IMR-90 (cell line): Measurements from ENCODE around the gene PRKAR1A. TPM values are rescaled to one million over a fixed set of nuclear protein-coding genes. Genes with fewer than 3 reads are reported as not detected.

Experiments used
- ATAC-seq: fragments of 200-7000 bp; cut with Tn5 transposase; 2 replicates; pipeline ENCODE4 v1.9.1; 2020; ENCODE audit warnings: low read depth, mild to moderate bottlenecking, moderate library complexity
- BruUV-seq: library from RNA; stranded (reverse); fragments of 400-500 nt; replicated peaks from 2 replicates; lab custom pipeline; 2021; lab: Mats Ljungman, UMichigan
- CTCF ChIA-PET: fragments of 300-600 bp; formaldehyde crosslinking; extraction: SDS; loops from one replicate; lab custom pipeline; 2021; ENCODE audit warnings: antibody characterized with exemption; lab: Yijun Ruan, JAX
- POLR2A ChIA-PET: fragments of 300-600 bp; sonication (Branson Sonifier 250); formaldehyde crosslinking; loops from one replicate; lab custom pipeline; 2022; ENCODE audit warnings: antibody characterized with exemption; ENCODE audit not compliant: unreplicated experiment; lab: Charles Lee
- DNase-seq: peaks from one replicate; pipeline ENCODE4 v3.0.0; 2013
- H2AFZ ChIP-seq: replicated peaks from 2 replicates; pipeline ENCODE3; 2013; ENCODE audit warnings: low read length, mild to moderate bottlenecking; ENCODE audit not compliant: poor library complexity
- H2AK5ac ChIP-seq: 2 replicates; pipeline ENCODE4 v1.6.1; 2013; ENCODE audit warnings: low read depth, low read length, inconsistent platforms
- H2AK9ac ChIP-seq: replicated peaks from 2 replicates; pipeline ENCODE3; 2013; ENCODE audit warnings: mild to moderate bottlenecking, low read depth, low read length, moderate library complexity; ENCODE audit not compliant: poor library complexity
- H2BK120ac ChIP-seq: 2 replicates; pipeline ENCODE4 v1.6.1; 2013; ENCODE audit warnings: low read depth, low read length, inconsistent platforms
- H2BK15ac ChIP-seq: 3 replicates; pipeline ENCODE4 v1.6.1; 2013; ENCODE audit warnings: low read depth, low read length, inconsistent platforms
- H2BK20ac ChIP-seq: 2 replicates; pipeline ENCODE4 v1.6.1; 2013; ENCODE audit warnings: low read depth, mild to moderate bottlenecking, inconsistent platforms, low read length, moderate library complexity
- H2BK5ac ChIP-seq: 2 replicates; pipeline ENCODE4 v1.6.1; 2013; ENCODE audit warnings: mild to moderate bottlenecking, low read depth, low read length, inconsistent platforms; ENCODE audit not compliant: poor library complexity, severe bottlenecking
- H3K14ac ChIP-seq: replicated peaks from 2 replicates; pipeline ENCODE4 v1.6.1; 2013; ENCODE audit warnings: low read depth, low read length, inconsistent platforms
- H3K18ac ChIP-seq: 2 replicates; pipeline ENCODE4 v1.6.1; 2013; ENCODE audit warnings: low read depth, low read length, control low read depth
- H3K23ac ChIP-seq: 2 replicates; pipeline ENCODE4 v1.6.1; 2013; ENCODE audit warnings: low read depth, low read length, inconsistent platforms
- H3K27ac ChIP-seq: 2 replicates; pipeline ENCODE4 v1.5.1; 2013; ENCODE audit warnings: mild to moderate bottlenecking, control low read depth, low read length; ENCODE audit not compliant: insufficient read depth
- H3K27me3 ChIP-seq: 2 replicates; pipeline ENCODE4 v1.6.1; 2013; ENCODE audit warnings: low read length; ENCODE audit not compliant: control insufficient read depth, insufficient read depth
- H3K36me3 ChIP-seq: 2 replicates; pipeline ENCODE4 v1.6.1; 2013; ENCODE audit warnings: low read length, mixed read lengths; ENCODE audit not compliant: control insufficient read depth, insufficient read depth
- H3K4ac ChIP-seq: 2 replicates; pipeline ENCODE4 v1.6.1; 2013; ENCODE audit warnings: low read depth, low read length, inconsistent platforms
- H3K4me1 ChIP-seq: 2 replicates; pipeline ENCODE4 v1.6.1; 2013; ENCODE audit warnings: low read length, mixed read lengths; ENCODE audit not compliant: control insufficient read depth, insufficient read depth
- H3K4me2 ChIP-seq: 2 replicates; pipeline ENCODE4 v1.6.1; 2013; ENCODE audit warnings: low read depth, mild to moderate bottlenecking, control low read depth, low read length, moderate library complexity
- H3K4me3 ChIP-seq: 2 replicates; pipeline ENCODE4 v1.5.1; 2013; ENCODE audit warnings: low read depth, mild to moderate bottlenecking, control low read depth, low read length, moderate library complexity; ENCODE audit not compliant: insufficient read depth
- H3K56ac ChIP-seq: 2 replicates; pipeline ENCODE4 v1.6.1; 2013; ENCODE audit warnings: low read length, inconsistent platforms; ENCODE audit not compliant: insufficient read depth; ENCODE audit errors: extremely low read depth
- H3K79me1 ChIP-seq, 2 experiments: 2 replicates each; pipeline ENCODE4 v1.6.1; 2013; ENCODE audit warnings: low read length in 2 of 2, inconsistent platforms in 1 of 2, low read depth in 1 of 2
- H3K9ac ChIP-seq: 2 replicates; pipeline ENCODE4 v1.6.1; 2013; ENCODE audit warnings: low read depth, low read length, control low read depth
- H3K9me1 ChIP-seq: 2 replicates; pipeline ENCODE4 v1.6.1; 2013; ENCODE audit warnings: low read length, inconsistent platforms; ENCODE audit not compliant: insufficient read depth
- H3K9me3 ChIP-seq: 2 replicates; pipeline ENCODE4 v1.6.1; 2013; ENCODE audit warnings: low read length; ENCODE audit not compliant: control insufficient read depth, insufficient read depth
- H4K20me1 ChIP-seq: 2 replicates; pipeline ENCODE4 v1.6.1; 2013; ENCODE audit warnings: low read length, inconsistent platforms; ENCODE audit not compliant: insufficient read depth
- H4K5ac ChIP-seq: 2 replicates; pipeline ENCODE4 v1.6.1; 2013; ENCODE audit warnings: mild to moderate bottlenecking, low read depth, low read length, control low read depth
- H4K8ac ChIP-seq, 2 experiments: 2 replicates each; pipeline ENCODE4 v1.6.1; 2013; ENCODE audit warnings: low read depth in 2 of 2, low read length in 2 of 2, control low read depth in 1 of 2, inconsistent platforms in 1 of 2
- H4K91ac ChIP-seq: 2 replicates; pipeline ENCODE4 v1.6.1; 2013; ENCODE audit warnings: low read depth, low read length, inconsistent platforms; ENCODE audit not compliant: insufficient read depth
- BHLHE40 ChIP-seq: fragments of 150-350 bp; IDR thresholded peaks from 2 replicates; pipeline ENCODE4 v1.6.1; 2016; ENCODE audit warnings: mild to moderate bottlenecking, low read depth, low read length
- CEBPB ChIP-seq: IDR thresholded peaks from 2 replicates; pipeline ENCODE4 v1.6.1; 2012; ENCODE audit warnings: low read depth, low read length, improper control_type of control experiment
- ELK1 ChIP-seq: fragments of 150-350 bp; IDR thresholded peaks from 2 replicates; pipeline ENCODE4 v1.6.1; 2016; ENCODE audit warnings: low read depth, mild to moderate bottlenecking, low read length, moderate library complexity, borderline replicate concordance
- FOS ChIP-seq: fragments of 150-350 bp; IDR thresholded peaks from 2 replicates; pipeline ENCODE4 v1.6.1; 2016; ENCODE audit warnings: low read depth, low read length
- MAFK ChIP-seq: IDR thresholded peaks from 2 replicates; pipeline ENCODE4 v1.6.1; 2012; ENCODE audit warnings: low read depth, low read length, improper control_type of control experiment
- MAZ ChIP-seq: IDR thresholded peaks from 2 replicates; pipeline ENCODE4 v1.6.1; 2012; ENCODE audit warnings: low read depth, mild to moderate bottlenecking, low read length, improper control_type of control experiment, moderate library complexity, borderline replicate concordance
- MXI1 ChIP-seq: IDR thresholded peaks from 2 replicates; pipeline ENCODE4 v1.6.1; 2012; ENCODE audit warnings: low read depth, mild to moderate bottlenecking, low read length, moderate library complexity, borderline replicate concordance
- POLR2A ChIP-seq: IDR thresholded peaks from 2 replicates; pipeline ENCODE4 v1.6.1; 2012; ENCODE audit warnings: mild to moderate bottlenecking, low read depth, low read length
- RAD21 ChIP-seq: IDR thresholded peaks from 2 replicates; pipeline ENCODE4 v1.6.1; 2012; ENCODE audit warnings: low read length, improper control_type of control experiment
- RCOR1 ChIP-seq: IDR thresholded peaks from 2 replicates; pipeline ENCODE4 v1.6.1; 2012; ENCODE audit warnings: mild to moderate bottlenecking, low read length, improper control_type of control experiment; ENCODE audit not compliant: insufficient replicate concordance
- RFX5 ChIP-seq: IDR thresholded peaks from 2 replicates; pipeline ENCODE4 v1.8.0; 2012; ENCODE audit warnings: low read depth, mild to moderate bottlenecking, low read length, moderate library complexity
- SMC3 ChIP-seq: fragments of 150-350 bp; IDR thresholded peaks from 2 replicates; pipeline ENCODE4 v1.6.1; 2016; ENCODE audit warnings: low read depth, mild to moderate bottlenecking, antibody characterized with exemption, low read length, moderate library complexity
- USF2 ChIP-seq: fragments of 150-350 bp; IDR thresholded peaks from 2 replicates; pipeline ENCODE4 v1.6.1; 2017; ENCODE audit warnings: mild to moderate bottlenecking, antibody characterized with exemption, low read length, low read depth
- WGBS, 2 experiments: methylation state at CpG; one replicate each; pipeline versions ENCODE4 v1.1.5 to v1.1.7; 2013; ENCODE audit warnings: missing lambda C conversion rate in 2 of 2; ENCODE audit not compliant: insufficient read length in 1 of 2; ENCODE audit errors: extremely low coverage in 2 of 2; 5-methylcytosine and 5-hydroxymethylcytosine counted together
- dilution Hi-C: fragments of 300-500 bp; cut with HindIII; formaldehyde crosslinking; loops from one replicate; pipeline ENCODE4 v1.14.3; 2018; ENCODE audit warnings: low sequenced_read_pairs; ENCODE audit not compliant: unreplicated experiment
- in situ Hi-C: fragments of 300-500 bp; cut with MboI; formaldehyde crosslinking; loops from 3 replicates; pipeline ENCODE4 v1.14.3; 2019; ENCODE audit warnings: low sequenced_read_pairs, inconsistent platforms, mixed read lengths
- intact Hi-C: fragments of 100-400 bp; cut with micrococcal nuclease; formaldehyde crosslinking; loops from 2 replicates; pipeline ENCODE4 v1.10.0; 2022
- polyA plus RNA-seq, 3 experiments: library from polyadenylated mRNA; depleted of rRNA; stranded (reverse); fragments of >200 nt; gene quantifications; 2 replicates each; pipeline ENCODE4 v1.2.3, GENCODE V29; 2012; ENCODE audit warnings: low replicate concordance in 1 of 3
- total RNA-seq: library from RNA; depleted of rRNA; stranded (reverse); fragments of >200 nt; gene quantifications from 2 replicates; pipeline ENCODE4 v1.2.3, GENCODE V29; 2012
- TF ChIP-seq, protein P1 (sequence below): conservative IDR thresholded peaks from 2 replicates; pipeline ENCODE4 v1.5.1; 2012; ENCODE audit warnings: mild to moderate bottlenecking, low read depth, low read length, improper control_type of control experiment

Gene PRKAR1A
- total and polyA plus RNA-seq, 2 of the 4 experiments (the other 2 are of a cell fraction), result 145 to 256 TPM

GRCh38 chr17:68600067-68600930 lies 88.1 kb downstream of the PRKAR1A start:
- Histone ChIP-seq H2BK120ac (no peak overlapping the region), H2AK9ac (no peak overlapping the region), H3K27me3 (peaks cover 53% of the 10 kb centered on the region), H3K23ac (no peak overlapping the region), H3K14ac (no peak overlapping the region), H3K9me1 (no peaks in the 10 kb centered on the region), H3K27ac (no peak overlapping the region), H3K79me1 (no peaks in the 10 kb centered on the region), H2AFZ (peak overlapping the region; percentile 53), H3K36me3 (no peaks in the 10 kb centered on the region), H3K4me1 (no peaks in the 10 kb centered on the region; the same call in 1 of the 2 replicates), H3K4me2 (peak overlapping the region; percentile 70; the same call in 1 of the 2 replicates), H2AK5ac (no peak overlapping the region), H3K4me3 (peak overlapping the region; percentile 2; the same call in 1 of the 2 replicates), H4K20me1 (no peaks in the 10 kb centered on the region), H3K56ac (no peak overlapping the region), H3K9me3 (0 out of 2 replicates have a peak, but pooled peaks cover 1% of the 10 kb centered on the region), H4K8ac (no peak overlapping the region), H4K5ac (no peak overlapping the region), H3K18ac (no peak overlapping the region), H2BK15ac (no peak overlapping the region), H3K4ac (no peak overlapping the region), H3K9ac (no peak overlapping the region), H2BK5ac (no peak overlapping the region), H2BK20ac (no peak overlapping the region), H4K91ac (no peak overlapping the region)
- no TSS peak for BruUV-seq
- DNase-seq (no peak), ATAC-seq (peak; percentile 74)
- dilution Hi-C loops, result no loop called here
- WGBS, 2 experiments, result 1% methylated on average over 45 of the region's 88 CpGs; no CpG with 5 or more reads in 1 of the 2 experiments
- ChIA-PET POLR2A (interaction anchor here (0.5 kb wide), 1 partner anchor 13 kb away, joined by 6 read pairs; no protein-coding TSS in a partner anchor), CTCF (interaction anchor here (0.5 kb wide), 1 partner anchor 13 kb away, joined by 3 read pairs; no protein-coding TSS in a partner anchor)
- in situ Hi-C loops, result no loop called here
- intact Hi-C loops, result no loop called here
- no peak for TF ChIP-seq RFX5
- no peak for TF ChIP-seq CEBPB
- no peak for TF ChIP-seq RCOR1
- TF ChIP-seq USF2, result no peak
- TF ChIP-seq, protein P1, sequence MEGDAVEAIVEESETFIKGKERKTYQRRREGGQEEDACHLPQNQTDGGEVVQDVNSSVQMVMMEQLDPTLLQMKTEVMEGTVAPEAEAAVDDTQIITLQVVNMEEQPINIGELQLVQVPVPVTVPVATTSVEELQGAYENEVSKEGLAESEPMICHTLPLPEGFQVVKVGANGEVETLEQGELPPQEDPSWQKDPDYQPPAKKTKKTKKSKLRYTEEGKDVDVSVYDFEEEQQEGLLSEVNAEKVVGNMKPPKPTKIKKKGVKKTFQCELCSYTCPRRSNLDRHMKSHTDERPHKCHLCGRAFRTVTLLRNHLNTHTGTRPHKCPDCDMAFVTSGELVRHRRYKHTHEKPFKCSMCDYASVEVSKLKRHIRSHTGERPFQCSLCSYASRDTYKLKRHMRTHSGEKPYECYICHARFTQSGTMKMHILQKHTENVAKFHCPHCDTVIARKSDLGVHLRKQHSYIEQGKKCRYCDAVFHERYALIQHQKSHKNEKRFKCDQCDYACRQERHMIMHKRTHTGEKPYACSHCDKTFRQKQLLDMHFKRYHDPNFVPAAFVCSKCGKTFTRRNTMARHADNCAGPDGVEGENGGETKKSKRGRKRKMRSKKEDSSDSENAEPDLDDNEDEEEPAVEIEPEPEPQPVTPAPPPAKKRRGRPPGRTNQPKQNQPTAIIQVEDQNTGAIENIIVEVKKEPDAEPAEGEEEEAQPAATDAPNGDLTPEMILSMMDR, result no peak
- TF ChIP-seq FOS, result no peak
- no peak for TF ChIP-seq POLR2A
- no peak for TF ChIP-seq MXI1
- no peak for TF ChIP-seq BHLHE40
- TF ChIP-seq MAFK, result no peak
- TF ChIP-seq SMC3, result no peak
- no peak for TF ChIP-seq MAZ
- no peak for TF ChIP-seq ELK1
- no peak for TF ChIP-seq RAD21
